Epithelial cell of prostate (primary cell): ENCODE results near the gene RAPH1.
"Not testable (repeated sequence)": the region's sequence is repeated elsewhere in the genome, so short reads cannot be mapped to it uniquely, and the experiment has no call there.

Experiments used
- DNase-seq: peaks from one replicate; pipeline ENCODE4 v3.0.0-alpha.2; 2011; ENCODE audit warnings: low read depth, low spot score
- H3K27ac ChIP-seq: fragments of 450-650 bp; 2 replicates; pipeline ENCODE4 v1.5.1; 2017; ENCODE audit warnings: mild to moderate bottlenecking

The RAPH1 gene

DNA sequence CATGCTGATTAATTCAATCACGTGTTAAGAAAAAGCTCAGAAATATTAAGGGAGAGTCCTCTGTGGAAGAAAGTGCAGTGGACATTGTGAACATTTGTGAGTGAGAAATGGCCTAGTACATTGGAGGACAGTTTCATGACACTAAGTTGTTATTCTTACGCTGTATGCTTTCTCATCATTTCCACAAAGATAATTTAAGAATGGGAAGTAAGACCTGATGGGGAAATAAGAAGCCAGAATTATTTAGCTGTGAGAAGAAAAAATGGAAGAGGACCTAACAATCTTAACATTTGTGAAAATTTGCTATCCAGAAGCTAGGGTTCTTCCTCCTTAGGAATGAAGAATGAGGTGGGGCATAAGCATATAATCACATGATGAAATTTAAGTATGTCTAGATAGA, 15.2 kb upstream of the RAPH1 start:
- DNase-seq: no peak
- no peak overlapping the region for H3K27ac ChIP-seq

DNA sequence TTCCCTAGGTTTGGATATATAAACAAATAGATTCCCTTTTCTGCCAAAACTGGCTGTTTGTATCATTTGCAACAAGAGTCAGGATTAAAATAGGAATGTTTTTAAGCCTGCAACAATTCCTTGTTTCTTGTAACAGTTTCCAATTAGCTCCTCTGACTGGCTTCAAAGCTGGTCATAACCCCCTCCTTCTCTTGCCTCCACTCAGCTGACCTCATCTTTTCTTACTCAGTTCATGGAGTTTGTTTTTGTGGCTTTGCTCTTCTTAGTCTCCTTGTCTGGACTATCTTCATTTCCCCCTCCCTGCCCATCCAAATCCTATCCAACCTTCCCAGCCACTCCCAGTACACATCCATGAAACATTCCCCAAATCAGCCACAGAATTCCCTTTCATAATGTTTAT, 14.3 kb upstream of the RAPH1 start:
- no peak overlapping the region for H3K27ac ChIP-seq
- DNase-seq: no peak

DNA sequence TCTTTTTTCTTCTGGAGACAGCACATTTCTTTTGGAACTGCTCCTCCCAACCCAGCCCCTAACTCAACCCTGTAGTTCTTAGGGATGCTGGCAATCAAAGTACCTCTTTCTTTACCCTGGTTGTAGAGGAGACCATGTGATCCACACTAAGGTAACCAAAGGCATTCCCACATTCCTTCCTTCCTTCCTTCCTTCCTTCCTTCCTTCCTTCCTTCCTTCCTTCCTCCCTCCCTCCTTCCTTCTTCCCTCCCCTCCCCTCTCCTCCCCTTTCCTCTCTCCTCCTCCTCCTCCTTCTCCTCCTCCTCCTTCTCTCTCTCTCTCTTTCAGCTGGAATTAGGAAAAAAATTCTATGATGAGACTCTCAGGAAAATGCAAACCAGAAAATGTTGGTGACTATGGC, 13.8 kb upstream of the RAPH1 start:
- H3K27ac ChIP-seq: no peak overlapping the region
- no peak for DNase-seq

DNA sequence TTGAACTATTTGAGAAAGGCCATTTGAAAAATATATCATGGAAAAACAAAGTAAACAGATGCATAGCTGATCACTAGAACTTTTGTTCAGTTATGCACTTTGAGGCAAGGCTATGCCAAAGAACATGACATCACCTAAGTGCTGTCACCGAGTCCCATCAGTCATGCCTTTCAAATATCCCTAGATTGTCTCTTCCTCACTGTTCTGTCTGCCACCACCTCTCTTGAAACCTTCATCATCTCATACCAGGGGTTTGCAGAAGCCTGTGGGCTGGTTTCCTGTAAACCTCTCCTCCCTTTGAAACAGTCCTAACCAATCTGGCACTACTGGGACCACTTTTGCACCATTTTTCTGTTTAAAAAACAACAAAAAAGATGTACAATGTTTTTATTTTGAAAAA, 12.3 kb upstream of the RAPH1 start:
- DNase-seq: no peak
- H3K27ac ChIP-seq: no peak overlapping the region

DNA sequence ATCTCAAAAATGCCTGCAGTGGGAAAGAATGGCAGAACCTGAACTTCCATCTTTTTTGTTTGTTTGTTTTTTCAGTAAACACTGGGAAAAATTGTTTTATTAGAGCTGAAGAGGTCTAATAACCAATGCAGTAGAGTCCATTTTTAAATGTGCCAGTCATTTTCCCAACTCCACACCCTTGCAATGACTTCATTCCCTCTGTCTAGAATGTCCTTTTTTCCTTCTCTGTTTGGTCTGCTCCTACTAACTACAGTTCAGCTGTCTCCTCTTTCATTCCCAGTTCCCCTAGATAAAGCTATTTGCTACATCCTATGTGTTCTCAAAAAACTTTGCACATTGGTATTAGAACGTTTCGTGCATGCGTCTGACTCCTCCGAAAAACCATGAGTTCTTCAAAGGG, 9.3 kb upstream of the RAPH1 start:
- H3K27ac ChIP-seq: no peak overlapping the region
- DNase-seq: no peak

DNA sequence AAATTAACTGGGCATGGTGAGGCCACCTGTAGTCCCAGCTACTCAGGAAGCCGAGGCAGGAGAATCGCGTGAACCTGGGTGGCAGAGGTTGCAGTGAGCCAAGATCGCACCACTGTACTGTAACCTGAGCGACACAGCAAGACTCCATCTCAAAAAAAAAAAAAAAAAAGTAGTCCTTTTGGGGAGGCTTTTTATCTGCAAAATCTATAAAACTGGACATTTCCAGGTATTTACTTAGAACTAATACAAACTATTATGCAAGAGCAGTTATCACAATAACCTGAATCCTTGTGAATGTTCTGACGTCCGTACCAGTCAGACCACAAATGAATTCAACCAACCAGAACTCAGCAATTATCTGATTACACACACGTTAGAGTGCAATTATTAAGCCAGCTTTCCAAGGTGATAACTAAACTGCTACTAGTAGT, 8.8 kb upstream of the RAPH1 start:
- no peak for DNase-seq
- H3K27ac ChIP-seq: no peak overlapping the region

DNA sequence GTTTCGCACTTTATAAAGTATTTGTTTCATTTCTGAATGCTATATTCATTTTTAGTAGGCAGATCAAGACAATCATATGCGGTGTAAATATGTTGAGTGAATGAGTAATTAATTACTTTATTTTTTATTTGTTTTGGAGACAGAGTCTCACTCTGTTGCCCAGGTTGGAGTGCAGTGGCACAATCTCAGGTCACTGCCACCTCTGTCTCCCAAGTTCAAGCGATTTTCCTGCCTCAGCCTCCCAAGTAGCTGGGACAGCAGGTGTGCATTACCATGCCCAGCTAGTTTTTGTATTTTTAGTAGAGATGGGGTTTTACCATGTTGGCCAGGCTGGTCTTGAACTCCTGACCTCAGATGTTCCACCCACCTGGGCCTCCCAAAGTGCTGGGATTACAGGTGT, 5.5 kb upstream of the RAPH1 start:
- H3K27ac ChIP-seq, DNase-seq: not testable (repeated sequence)

DNA sequence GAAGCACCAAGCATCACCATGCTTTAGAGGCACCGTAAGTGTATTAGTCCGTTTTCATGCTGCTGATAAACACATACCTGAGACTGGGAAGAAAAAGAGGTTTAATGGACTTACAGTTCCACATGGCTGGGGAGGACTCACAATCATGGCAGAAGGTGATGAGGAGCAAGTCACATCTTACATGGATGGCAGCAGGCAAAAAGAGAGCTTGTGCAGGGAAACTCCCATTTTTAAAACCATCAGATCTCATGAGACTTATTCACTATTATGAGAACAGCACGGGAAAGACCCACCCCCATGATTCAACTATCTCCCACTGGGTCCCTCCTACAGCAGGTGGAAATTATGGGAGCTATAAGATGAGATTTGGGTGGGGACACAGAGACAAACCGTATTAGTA, 3.1 kb upstream of the RAPH1 start:
- not testable (repeated sequence) for DNase-seq, H3K27ac ChIP-seq

DNA sequence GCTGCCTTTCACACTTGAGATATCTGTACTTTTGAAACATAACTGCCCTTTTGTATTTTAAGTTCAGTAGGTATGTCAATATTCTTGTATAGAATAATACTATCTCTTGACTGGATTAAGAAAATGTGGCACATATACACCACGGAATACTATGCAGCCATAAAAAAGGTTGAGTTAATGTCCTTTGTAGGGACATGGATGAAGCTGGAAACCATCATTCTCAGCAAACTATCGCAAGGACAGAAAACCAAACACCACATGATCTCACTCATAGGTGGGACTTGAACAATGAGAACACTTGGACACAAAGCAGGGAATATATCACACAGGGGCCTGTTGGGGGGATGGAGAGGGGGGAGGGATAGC, 1.5 kb upstream of the RAPH1 start:
- DNase-seq: not testable (repeated sequence)
- peak overlapping the region; percentile 92 for H3K27ac ChIP-seq

DNA sequence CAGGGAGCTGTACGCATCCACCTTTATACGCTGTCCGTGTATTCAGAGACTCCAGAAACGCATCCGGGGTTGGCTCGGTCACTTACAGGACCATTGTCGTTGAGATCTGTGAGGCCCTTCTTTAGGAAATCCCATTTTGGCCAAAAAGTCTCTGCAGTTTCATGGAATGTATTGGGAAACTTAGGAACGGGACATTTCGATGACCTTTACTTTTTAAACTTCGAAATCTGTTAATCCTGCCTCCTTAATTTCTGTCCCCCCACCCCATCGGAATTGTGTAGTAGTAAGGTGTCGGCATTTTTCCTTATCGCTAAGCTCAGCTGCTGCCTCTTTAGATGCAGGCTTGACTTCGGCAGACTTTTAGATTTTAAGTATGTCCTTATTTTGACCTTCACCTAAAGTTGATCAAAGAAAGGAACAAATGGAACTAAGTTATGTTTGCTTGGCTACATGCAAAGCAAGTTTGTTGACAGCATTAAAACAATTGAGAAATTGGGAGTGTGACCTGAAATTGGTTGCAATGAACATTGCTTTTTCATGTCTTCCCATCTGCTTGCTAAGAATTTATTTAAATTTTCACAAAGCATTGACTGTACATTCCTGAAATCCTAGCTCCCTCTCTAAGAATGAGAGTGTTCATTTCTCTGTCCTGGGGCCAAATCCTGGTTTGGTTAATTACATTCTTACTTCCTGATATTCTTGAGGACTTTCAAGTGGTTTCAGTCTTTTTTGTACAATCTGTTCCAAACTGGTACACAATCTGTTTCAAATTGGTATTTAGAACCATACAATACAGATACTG, 884 bp upstream of the RAPH1 start:
- peak overlapping the region; percentile 92 for H3K27ac ChIP-seq
- no peak for DNase-seq

DNA sequence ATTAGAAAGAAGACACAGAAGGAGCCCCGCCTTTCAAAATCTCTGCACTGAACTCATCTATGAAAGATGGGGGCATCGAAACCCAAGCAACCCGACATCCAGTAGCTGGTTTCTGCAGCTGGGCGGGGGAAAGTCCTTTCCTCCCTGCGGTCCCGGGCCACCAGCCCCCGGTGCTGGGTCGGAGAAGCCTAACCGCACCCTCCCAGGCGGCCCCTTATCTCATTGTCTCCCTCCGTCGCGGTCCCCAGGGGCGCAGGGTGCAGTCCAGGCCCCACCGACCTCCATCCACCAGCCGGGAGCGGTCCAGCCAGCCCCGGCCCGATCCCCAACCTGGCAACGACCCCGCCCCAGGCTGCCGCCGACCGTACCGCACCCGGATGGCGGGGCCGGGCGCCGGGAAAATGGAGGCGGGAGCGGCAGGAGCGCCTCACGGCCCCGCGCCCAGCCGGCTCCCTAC, 452 bp downstream of the RAPH1 start:
- no peak for DNase-seq
- H3K27ac ChIP-seq: peak overlapping the region; percentile 92

DNA sequence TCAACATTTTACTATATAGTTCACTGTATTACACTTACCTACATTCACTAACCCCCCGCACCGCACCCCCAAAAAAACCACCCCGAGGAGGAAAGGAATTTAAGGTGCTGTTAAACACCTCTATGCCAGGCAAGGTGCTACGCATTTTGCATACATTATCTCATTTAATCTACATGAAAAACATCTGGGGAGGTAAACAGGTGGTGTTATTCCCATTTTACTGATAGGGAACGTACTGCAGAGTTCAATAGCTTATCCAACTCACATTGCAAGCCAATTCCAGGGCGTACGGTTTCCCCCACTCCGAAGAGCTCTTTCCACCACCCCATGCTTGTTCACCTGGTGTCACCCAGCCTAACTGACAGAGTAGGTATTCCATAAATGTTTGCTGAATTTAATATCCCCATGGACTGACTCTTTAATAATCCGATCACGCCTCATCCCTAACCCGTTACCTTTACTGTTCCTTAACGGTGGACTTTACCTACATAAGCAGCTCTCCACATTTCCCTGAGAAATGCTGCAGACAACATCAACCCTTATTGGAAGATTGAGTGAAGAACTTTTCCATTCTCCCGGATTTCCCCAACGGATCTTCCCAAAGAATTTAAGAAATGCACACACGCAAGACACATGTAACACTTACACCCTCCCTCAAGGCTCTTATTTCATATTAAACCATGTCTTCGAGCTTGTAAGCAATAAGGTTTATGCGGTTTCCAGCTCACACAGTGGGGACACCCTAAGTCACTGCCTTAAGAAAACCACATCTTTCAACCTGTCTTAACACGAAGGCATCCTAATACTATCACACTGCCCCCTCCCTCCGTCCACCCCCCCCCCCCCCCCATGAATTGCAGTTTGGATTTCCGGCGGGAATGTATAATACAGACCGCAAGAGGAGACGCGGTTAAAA, 1.2 kb downstream of the RAPH1 start:
- DNase-seq: no peak
- H3K27ac ChIP-seq: peak overlapping the region; percentile 92

DNA sequence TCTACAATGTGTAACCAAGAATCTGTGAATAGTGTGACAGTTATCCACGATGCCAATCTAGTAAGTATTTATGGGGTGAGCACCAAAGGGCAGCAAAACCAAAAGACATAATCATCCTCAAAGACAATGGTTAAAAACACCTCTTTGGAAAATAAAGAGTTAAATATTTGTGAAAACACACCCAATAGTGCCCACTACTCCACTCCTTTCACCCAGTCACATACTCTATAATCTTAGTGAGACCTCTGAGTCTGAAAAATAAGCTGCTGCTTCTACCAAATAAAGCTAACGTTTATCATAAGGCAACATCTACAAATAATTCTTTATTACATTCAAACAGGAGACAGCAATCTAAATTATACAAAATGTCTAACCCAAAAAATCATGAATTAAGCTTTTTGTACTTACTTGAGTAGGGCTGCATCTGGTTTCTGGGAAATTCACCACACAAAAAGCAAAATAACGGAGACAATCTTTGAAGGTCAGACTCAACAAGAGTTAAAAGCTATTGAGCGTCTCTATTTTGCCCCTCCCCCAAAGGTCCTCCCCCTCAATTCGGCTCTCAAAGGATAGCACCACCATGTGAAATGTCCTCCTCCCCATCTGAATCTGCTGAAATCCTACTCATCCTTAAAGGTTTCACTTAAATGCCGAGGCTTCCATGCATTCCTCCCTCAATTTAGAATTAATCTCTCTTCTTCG, 2.0 kb downstream of the RAPH1 start:
- DNase-seq: no peak
- peak overlapping the region; percentile 92 for H3K27ac ChIP-seq

DNA sequence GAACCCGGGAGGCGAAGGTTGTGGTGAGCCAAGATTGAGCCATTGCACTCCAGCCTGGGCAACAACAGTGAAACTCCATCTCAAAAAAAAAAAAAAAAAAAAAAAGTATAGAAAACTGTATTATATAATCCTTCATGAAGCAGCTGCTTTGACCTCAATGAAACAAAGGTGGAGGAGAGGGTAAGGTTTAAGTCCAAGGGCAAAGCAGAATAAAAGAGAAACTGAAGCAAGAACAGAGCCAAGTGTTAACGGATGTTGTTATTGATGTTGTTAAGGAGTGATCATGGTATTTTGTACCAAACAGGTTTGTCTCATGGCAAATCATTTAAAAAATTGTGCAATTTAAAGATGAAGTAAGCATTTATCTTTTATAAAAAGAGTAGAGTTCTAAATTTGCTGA, 7.4 kb downstream of the RAPH1 start:
- DNase-seq: no peak
- no peak overlapping the region for H3K27ac ChIP-seq

DNA sequence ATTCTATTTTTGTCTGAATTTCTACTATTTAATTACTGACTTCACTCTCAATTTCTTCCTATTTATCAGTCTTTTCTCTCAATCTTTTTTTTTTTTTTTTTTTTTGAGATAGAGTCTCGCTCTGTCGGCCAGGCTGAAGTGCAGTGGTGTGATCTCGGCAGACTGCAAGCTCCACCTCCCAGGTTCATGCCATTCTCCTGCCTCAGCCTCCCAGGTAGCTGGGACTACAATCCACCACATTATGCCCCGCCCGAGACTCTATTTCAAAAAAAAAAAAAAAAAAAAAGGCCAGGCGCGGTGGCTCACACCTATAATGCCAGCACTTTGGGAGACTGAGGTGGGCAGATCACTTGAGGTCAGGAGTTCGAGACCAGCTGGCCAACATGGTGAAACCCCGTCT, 21.8 kb downstream of the RAPH1 start:
- DNase-seq: not testable (repeated sequence)

DNA sequence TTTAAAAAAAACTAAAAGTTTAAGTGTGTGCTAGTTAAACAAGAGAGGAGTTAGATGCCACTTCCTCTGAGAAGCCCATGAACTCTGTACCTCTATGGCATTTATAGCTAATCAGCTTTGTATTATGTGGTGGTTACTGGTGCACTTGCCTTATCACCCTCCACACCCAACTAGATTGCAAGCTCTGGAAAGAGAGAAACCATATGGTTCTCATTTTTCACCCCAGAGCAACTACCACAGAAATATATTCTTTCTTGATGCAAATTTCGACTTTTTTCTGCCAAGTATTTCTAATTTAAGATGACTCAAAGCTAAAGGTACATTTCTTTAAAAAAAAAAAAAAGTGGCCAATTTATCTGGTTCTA, 24.2 kb downstream of the RAPH1 start:
- H3K27ac ChIP-seq: no peak overlapping the region
- no peak for DNase-seq

More for the DNA sequence above, 21.8 kb downstream of the RAPH1 start:
- H3K27ac ChIP-seq: not testable (repeated sequence)

DNA sequence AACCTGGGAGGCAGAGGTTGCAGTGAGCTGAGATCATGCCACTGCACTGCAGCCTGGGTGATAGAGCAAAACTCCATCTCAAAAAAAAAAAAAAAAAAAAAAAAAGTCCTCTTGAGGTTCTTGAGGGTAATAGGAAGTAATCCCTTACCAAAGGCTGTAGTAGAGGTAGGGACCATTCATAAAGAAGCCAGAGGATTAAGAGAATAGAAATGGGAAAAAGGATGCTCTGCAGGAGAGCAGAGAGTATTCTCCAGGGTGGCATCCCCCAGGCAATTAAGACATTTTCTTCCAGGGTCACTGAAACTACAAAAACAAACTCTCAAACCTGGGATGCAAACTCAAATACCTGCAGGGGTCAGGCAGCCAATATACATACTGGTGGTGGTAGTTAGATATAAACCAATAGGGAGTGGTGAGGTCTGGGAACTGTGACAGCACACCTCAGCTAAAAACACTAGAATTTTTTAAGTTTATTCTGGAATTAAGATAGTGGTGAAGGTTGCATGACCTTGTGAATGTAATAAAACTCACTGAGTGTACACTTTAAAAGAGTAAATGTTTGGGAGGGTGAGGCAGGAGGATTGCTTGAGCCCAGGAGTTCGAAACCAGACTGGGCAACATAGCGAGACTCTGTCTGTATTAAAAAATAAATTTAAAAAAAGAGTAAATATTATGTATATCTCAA, 24.7 kb downstream of the RAPH1 start:
- DNase-seq: no peak
- H3K27ac ChIP-seq: no peak overlapping the region

DNA sequence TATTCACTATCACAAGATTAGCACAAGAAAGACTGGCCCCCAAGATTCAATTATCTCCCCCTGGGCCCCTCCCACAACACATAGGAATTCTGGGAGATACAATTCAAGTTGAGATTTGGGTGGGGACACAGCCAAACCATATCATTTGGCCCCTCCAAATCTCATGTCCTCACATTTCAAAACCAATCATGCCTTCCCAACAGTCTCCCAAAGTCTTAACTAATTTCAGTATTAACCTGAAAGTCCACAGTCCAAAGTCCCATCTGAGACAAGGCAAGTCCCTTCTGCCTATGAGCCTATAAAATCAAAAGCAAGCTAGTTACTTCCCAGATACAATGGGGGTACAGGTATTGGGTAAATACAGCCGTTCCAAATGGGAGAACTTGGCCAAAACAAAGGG, 31.6 kb downstream of the RAPH1 start:
- not testable (repeated sequence) for H3K27ac ChIP-seq, DNase-seq

DNA sequence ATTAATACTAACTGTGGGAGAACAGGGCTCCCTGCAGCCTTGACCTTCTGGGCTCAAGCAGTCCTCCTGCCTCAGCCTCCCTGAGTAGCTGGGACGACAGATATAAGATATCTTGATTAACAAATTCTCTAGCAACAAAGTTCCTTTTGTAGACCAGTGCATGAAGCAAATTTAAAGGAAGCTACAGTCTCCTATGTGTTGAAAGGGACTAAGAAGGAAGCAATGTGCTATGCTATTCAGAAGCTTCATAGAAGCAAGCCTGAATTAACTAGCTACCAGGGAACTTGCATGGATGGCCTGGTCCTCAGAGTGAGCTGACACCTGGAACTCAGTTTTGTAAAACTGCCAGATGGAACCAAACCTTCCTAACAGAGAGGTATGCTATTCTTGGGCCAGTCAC, 33.2 kb downstream of the RAPH1 start:
- no peak for DNase-seq
- no peak overlapping the region for H3K27ac ChIP-seq

DNA sequence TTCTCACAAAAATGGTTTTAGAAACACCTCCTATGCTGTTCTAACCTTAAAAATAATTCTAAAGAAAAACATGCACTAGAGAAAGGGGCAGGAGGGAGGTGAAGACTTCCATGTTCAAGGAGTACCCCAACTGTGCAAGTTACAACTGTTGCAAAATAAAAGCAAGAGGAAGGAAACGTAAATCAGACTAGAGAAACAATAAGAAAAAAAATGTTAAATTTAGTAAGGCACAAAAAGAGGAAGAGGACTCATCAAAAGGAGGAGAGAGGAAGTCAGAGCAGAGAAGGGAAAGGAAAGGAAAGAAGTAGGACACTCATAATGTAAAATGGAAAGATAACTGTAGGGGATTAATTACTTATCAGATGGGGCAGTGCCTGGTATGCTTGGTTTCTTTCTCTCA, 34.1 kb downstream of the RAPH1 start:
- H3K27ac ChIP-seq: no peak overlapping the region
- DNase-seq: no peak
